Fibroblast of mammary gland (primary cell): ENCODE results near the gene PCDHA1.
"Not testable (repeated sequence)": the region's sequence is repeated elsewhere in the genome, so short reads cannot be mapped to it uniquely, and the experiment has no call there.

ENCODE experiments used
- DNase-seq: peaks from one replicate; pipeline ENCODE4 v3.0.0-alpha.2; 2010; ENCODE audit warnings: low read depth
- H3K4me3 ChIP-seq: 2 replicates; pipeline ENCODE4 v1.5.1; 2011; ENCODE audit warnings: low read depth, mild to moderate bottlenecking, low read length, moderate library complexity; ENCODE audit not compliant: control insufficient read depth
- TF ChIP-seq, protein P1 (sequence below): conservative IDR thresholded peaks from 2 replicates; pipeline ENCODE4 v1.5.1; 2011; ENCODE audit warnings: low read depth, low read length, inconsistent platforms; ENCODE audit not compliant: control insufficient read depth, insufficient read depth

PCDHA1 gene

DNA sequence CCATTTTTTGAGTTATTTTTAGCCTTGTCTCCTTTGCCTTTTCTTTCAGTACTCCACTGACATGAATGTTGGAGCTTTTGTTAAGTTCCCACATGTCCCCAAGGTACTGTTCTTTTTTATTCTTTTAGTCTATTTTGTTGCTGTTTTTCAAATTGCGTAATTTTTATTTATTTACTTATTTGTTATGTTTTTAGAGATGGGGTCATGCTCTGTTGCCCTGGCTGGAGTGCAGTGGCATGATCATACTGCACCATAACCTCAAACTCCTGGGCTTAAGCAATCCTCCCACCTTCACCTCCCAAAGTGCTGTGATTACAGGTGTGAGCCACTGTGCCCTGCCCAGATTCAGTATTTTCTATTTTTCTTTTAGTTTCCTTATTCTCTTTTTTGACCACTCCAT, 5.4 kb upstream of the PCDHA1 start:
- TF ChIP-seq, protein P1, sequence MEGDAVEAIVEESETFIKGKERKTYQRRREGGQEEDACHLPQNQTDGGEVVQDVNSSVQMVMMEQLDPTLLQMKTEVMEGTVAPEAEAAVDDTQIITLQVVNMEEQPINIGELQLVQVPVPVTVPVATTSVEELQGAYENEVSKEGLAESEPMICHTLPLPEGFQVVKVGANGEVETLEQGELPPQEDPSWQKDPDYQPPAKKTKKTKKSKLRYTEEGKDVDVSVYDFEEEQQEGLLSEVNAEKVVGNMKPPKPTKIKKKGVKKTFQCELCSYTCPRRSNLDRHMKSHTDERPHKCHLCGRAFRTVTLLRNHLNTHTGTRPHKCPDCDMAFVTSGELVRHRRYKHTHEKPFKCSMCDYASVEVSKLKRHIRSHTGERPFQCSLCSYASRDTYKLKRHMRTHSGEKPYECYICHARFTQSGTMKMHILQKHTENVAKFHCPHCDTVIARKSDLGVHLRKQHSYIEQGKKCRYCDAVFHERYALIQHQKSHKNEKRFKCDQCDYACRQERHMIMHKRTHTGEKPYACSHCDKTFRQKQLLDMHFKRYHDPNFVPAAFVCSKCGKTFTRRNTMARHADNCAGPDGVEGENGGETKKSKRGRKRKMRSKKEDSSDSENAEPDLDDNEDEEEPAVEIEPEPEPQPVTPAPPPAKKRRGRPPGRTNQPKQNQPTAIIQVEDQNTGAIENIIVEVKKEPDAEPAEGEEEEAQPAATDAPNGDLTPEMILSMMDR: no peak
- DNase-seq: no peak
- H3K4me3 ChIP-seq: no peak overlapping the region

DNA sequence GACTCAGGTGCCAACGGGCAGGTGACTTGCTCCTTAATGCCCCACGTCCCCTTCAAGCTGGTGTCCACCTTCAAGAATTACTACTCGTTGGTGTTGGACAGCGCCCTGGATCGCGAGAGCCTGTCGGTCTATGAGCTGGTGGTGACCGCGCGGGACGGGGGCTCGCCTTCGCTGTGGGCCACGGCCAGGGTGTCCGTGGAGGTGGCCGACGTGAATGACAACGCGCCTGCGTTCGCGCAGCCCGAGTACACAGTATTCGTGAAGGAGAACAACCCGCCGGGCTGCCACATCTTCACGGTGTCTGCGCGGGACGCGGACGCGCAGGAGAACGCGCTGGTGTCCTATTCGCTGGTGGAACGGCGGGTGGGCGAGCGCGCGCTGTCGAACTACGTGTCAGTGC, 1.5 kb downstream of the PCDHA1 start:
- DNase-seq, H3K4me3 ChIP-seq: not testable (repeated sequence)

DNA sequence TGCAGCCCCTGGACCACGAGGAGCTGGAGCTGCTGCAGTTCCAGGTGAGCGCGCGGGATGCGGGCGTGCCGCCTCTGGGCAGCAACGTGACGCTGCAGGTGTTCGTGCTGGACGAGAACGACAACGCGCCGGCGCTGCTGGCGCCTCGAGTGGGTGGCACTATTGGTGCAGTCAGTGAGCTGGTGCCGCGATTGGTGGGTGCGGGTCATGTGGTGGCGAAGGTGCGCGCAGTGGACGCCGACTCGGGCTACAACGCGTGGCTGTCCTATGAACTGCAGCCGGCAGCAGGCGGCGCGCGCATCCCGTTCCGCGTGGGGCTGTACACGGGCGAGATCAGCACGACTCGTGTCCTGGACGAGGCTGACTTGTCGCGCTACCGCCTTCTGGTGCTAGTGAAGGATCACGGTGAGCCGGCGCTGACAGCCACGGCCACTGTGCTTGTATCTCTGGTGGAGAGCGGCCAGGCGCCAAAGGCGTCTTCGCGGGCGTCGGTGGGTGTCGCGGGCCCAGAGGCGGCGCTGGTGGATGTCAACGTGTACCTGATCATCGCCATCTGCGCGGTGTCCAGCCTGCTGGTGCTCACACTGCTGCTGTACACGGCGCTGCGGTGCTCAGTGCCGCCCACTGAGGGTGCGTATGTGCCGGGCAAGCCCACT, 2.0 kb downstream of the PCDHA1 start:
- not testable (repeated sequence) for DNase-seq, H3K4me3 ChIP-seq

DNA sequence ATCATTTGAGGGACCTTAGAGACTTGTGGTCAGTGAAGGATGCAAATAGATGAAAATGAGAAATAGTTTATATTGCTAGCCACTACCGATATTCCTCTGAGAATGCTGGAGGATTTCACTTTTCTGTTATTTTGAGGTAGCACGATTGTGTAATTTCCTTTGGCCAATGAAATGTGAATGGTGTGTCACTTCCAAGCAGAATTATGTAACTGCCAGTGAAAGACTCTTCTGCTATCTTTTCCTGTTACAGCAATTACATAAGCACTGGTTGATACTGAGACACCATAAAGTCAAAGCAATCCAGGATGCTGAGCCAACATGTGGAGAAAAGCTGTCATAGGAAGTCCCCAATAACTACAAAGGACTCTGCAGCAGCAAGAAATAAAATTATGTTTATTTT, 5.1 kb downstream of the PCDHA1 start:
- H3K4me3 ChIP-seq: no peak overlapping the region
- DNase-seq: no peak
- TF ChIP-seq, protein P1: no peak

DNA sequence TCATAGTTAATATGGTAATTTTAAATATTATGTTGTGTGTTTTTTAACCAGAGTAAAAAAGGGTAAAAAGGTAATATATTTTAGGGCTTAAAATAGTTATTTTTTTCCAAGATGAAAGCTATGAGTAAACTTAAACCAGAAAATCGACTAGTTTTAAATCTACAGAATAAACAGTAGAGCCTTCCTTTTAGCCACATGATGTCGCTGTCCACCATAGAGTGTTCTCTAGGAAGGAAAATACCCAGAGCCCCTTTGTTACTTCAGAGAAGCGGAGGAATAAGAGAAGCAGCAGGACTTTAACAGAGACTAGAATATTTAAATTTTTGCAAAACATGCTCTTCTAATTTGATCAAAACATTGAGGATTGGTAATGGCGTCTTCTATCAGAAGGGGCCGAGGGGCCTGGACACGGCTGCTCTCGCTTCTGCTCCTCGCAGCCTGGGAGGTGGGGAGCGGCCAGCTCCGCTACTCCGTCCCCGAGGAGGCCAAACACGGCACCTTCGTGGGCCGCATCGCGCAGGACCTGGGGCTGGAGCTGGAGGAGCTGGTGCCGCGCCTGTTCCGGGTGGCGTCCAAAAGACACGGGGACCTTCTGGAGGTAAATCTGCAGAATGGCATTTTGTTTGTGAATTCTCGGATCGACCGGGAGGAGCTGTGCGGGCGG, 8.8 kb downstream of the PCDHA1 start, which contains the start of gene PCDHA2:
TSS of gene PCDHA2 (plus strand) at position 258 of the 664 bp plus-strand sequence.
- H3K4me3 ChIP-seq: no peak within 1 kb of the TSS
- TF ChIP-seq, protein P1: peak; percentile 16
- DNase-seq: peak; percentile 3

DNA sequence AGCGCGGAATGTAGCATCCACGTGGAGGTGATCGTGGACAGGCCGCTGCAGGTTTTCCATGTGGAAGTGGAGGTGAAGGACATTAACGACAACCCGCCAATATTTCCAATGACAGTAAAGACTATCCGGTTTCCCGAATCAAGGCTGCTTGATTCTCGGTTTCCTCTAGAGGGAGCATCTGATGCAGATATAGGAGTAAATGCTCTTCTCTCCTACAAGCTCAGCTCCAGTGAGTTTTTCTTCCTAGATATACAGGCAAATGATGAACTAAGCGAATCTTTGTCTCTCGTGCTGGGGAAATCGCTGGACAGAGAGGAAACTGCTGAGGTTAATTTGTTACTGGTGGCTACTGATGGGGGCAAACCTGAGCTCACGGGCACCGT, 9.3 kb downstream of the PCDHA1 start:
- TF ChIP-seq, protein P1: peak; percentile 21
- DNase-seq: no peak
- no peak overlapping the region for H3K4me3 ChIP-seq

DNA sequence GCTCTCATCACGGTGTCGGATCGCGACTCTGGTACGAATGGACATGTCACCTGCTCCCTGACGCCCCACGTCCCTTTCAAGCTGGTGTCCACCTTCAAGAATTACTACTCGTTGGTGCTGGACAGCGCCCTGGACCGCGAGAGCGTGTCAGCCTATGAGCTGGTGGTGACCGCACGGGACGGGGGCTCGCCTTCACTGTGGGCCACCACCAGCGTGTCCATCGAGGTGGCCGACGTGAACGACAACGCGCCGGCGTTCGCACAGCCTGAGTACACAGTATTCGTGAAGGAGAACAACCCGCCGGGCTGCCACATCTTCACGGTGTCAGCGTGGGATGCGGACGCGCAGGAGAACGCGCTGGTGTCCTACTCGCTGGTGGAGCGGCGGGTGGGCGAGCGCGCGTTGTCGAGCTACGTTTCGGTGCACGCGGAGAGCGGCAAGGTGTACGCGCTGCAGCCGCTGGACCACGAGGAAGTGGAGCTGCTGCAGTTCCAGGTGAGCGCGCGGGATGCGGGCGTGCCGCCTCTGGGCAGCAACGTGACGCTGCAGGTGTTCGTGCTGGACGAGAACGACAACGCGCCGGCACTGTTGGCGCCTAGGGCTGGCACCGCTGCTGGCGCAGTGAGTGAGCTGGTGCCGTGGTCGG, 10.3 kb downstream of the PCDHA1 start:
- not testable (repeated sequence) for DNase-seq, H3K4me3 ChIP-seq

DNA sequence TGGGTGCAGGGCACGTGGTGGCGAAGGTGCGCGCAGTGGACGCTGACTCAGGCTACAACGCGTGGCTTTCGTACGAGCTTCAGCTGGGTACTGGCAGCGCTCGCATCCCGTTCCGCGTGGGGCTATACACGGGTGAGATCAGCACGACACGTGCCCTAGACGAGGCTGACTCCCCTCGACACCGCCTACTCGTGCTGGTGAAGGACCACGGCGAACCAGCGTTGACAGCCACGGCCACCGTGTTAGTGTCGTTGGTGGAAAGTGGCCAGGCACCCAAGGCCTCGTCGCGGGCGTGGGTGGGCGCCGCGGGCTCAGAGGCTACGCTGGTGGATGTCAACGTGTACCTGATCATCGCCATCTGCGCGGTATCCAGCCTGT, 10.8 kb downstream of the PCDHA1 start:
- DNase-seq: no peak
- TF ChIP-seq, protein P1: no peak

More for the DNA sequence above, 10.8 kb downstream of the PCDHA1 start:
- no peak overlapping the region for H3K4me3 ChIP-seq
